Coronary artery (tissue), 2 donors: ENCODE results near the gene CFAP99.

Experiments
- DNase-seq: peaks from one replicate; pipeline ENCODE4 v3.0.0-alpha.2; 2017; ENCODE audit warnings: low spot score
- H3K27ac ChIP-seq, 2 donors: fragments of 200-600 bp; sonication (generic); one replicate each; pipeline ENCODE4 v1.5.1; 2016 to 2019
- H3K4me3 ChIP-seq: fragments of 200-600 bp; sonication (generic); 2 replicates; pipeline ENCODE4 v1.5.1; 2016; ENCODE audit warnings: mild to moderate bottlenecking, moderate library complexity
- CTCF ChIP-seq: fragments of 200-600 bp; sonication (generic); IDR thresholded peaks from one replicate; pipeline ENCODE4 v1.5.1; 2019; ENCODE audit warnings: antibody characterized with exemption

CFAP99 gene

GRCh38 chr4:2487632-2488031 lies 68.9 kb downstream of the CFAP99 start:
- no peak for TF ChIP-seq CTCF
- DNase-seq = no peak
- no peak overlapping the region for H3K4me3 ChIP-seq
- H3K27ac ChIP-seq = no peak overlapping the region

GRCh38 chr4:2489081-2489805 lies 70.5 kb downstream of the CFAP99 start:
- H3K27ac ChIP-seq = peak overlapping the region in 1 of 2 donors; percentile 61
- H3K4me3 ChIP-seq = no peak overlapping the region
- TF ChIP-seq CTCF = no peak
- no peak for DNase-seq

- Histone ChIP-seq H3K4me3 (no peak overlapping the region), H3K27ac (peak overlapping the region in 1 of 2 donors; percentile 61)
- DNase-seq = no peak
- no peak for TF ChIP-seq CTCF
Observed at GRCh38 chr4:2489841-2490552, 71.2 kb downstream of the CFAP99 start.

GRCh38 chr4:2492970-2493369 lies 74.2 kb downstream of the CFAP99 start:
- no peak overlapping the region for H3K27ac ChIP-seq
- no peak for DNase-seq
- H3K4me3 ChIP-seq = no peak overlapping the region
- no peak for TF ChIP-seq CTCF

- peak overlapping the region in 1 of 2 donors; percentile 44 for H3K27ac ChIP-seq
- no peak overlapping the region for H3K4me3 ChIP-seq
- TF ChIP-seq CTCF = no peak
- no peak for DNase-seq
Observed at GRCh38 chr4:2494992-2495391, 76.2 kb downstream of the CFAP99 start.

- TF ChIP-seq CTCF = no peak
- DNase-seq = no peak
- H3K27ac ChIP-seq = no peak overlapping the region
- no peak overlapping the region for H3K4me3 ChIP-seq
Observed at GRCh38 chr4:2497324-2497723, 78.6 kb downstream of the CFAP99 start.

GRCh38 chr4:2497931-2498330 lies 79.2 kb downstream of the CFAP99 start:
- no peak overlapping the region for H3K27ac ChIP-seq
- no peak for DNase-seq

More at GRCh38 chr4:2497931-2498330, 79.2 kb downstream of the CFAP99 start:
- TF ChIP-seq CTCF = no peak
- no peak overlapping the region for H3K4me3 ChIP-seq
